Stimulated activated CD8-positive, alpha-beta memory T cell treated with anti-CD3 and anti-CD28 coated beads, Interleukin-2, amount 100 ng/mL, for 1 hour (primary cell): ENCODE measurements around the gene ULK2.
"Not testable (repeated sequence)": the region's sequence is repeated elsewhere in the genome, so short reads cannot be mapped to it uniquely, and the experiment has no call there.

Source experiments
- DNase-seq, 2 donors: peaks; one replicate each; pipeline ENCODE4 v3.0.0-alpha.2; 2020; ENCODE audit warnings: low read depth in 2 of 2

The ULK2 gene

GRCh38 chr17:19867329-19868078 lies at the start of gene ULK2:
Gene ULK2 (minus strand): TSS chr17:19867936. CDS start chr17:19867417, 519 bp downstream.
- peak; percentile 4 to 21 for DNase-seq

GRCh38 chr17:19915245-19915978 lies 47.7 kb upstream of the ULK2 start:
- DNase-seq = no peak

GRCh38 chr17:19911033-19911432 lies 43.3 kb upstream of the ULK2 start:
- no peak for DNase-seq

GRCh38 chr17:19909139-19909538 lies 41.4 kb upstream of the ULK2 start:
- DNase-seq = no peak

GRCh38 chr17:19905502-19905901 lies 37.8 kb upstream of the ULK2 start:
- DNase-seq = no peak

GRCh38 chr17:19904924-19905323 lies 37.2 kb upstream of the ULK2 start:
- DNase-seq = no peak

- no peak for DNase-seq
Measured at GRCh38 chr17:19904412-19904811, 36.7 kb upstream of the ULK2 start.

- no peak for DNase-seq
Measured at GRCh38 chr17:19900809-19901208, 33.1 kb upstream of the ULK2 start.

- DNase-seq = no peak
Measured at GRCh38 chr17:19897903-19898302, 30.2 kb upstream of the ULK2 start.

- no peak for DNase-seq
Measured at GRCh38 chr17:19897090-19897837, 29.5 kb upstream of the ULK2 start.

GRCh38 chr17:19896679-19897078 lies 28.9 kb upstream of the ULK2 start:
- DNase-seq = no peak

GRCh38 chr17:19890554-19890953 lies 22.8 kb upstream of the ULK2 start:
- not testable (repeated sequence) for DNase-seq

GRCh38 chr17:19890001-19890400 lies 22.3 kb upstream of the ULK2 start:
- DNase-seq = not testable (repeated sequence)

GRCh38 chr17:19886116-19886515 lies 18.4 kb upstream of the ULK2 start:
- no peak for DNase-seq

GRCh38 chr17:19883537-19884215 lies 15.9 kb upstream of the ULK2 start:
- no peak for DNase-seq

GRCh38 chr17:19880393-19880792 lies 12.7 kb upstream of the ULK2 start:
- no peak for DNase-seq

- no peak for DNase-seq
Measured at GRCh38 chr17:19877364-19877945, 9.7 kb upstream of the ULK2 start.

GRCh38 chr17:19876529-19877161 lies 8.9 kb upstream of the ULK2 start:
- no peak for DNase-seq

GRCh38 chr17:19874256-19874655 lies 6.5 kb upstream of the ULK2 start:
- no peak for DNase-seq

- DNase-seq = no peak
Measured at GRCh38 chr17:19873346-19873745, 5.6 kb upstream of the ULK2 start.

GRCh38 chr17:19868079-19868395 lies 301 bp upstream of the ULK2 start:
- DNase-seq = no peak

- DNase-seq = peak; percentile 14 to 26
Measured at GRCh38 chr17:19867079-19867328, 732 bp downstream of the ULK2 start.
